A549 (cell line): Measurements from ENCODE around the gene LAGE3. TPM values are rescaled to one million over a fixed set of nuclear protein-coding genes. Genes with fewer than 3 reads are reported as not detected.

Source experiments
- ATAC-seq, 2 experiments: fragments of 200-7000 bp in 1 of 2; fragments of >200 bp in 1 of 2; cut with Nextera tagmentation in 1 of 2; cut with Tn5 transposase in 1 of 2; 3 replicates each; pipeline versions ENCODE4 v1.8.0 to v1.9.1; 2018 to 2020; ENCODE audit warnings: mild to moderate bottlenecking in 1 of 2, moderate library complexity in 1 of 2
- CTCF ChIA-PET: fragments of 300-600 bp; sonication (Branson Sonifier 250); formaldehyde crosslinking; extraction: SDS; loops from one replicate; lab custom pipeline; 2021; ENCODE audit warnings: antibody characterized with exemption, inconsistent platforms; lab: Yijun Ruan, JAX
- POLR2A ChIA-PET: fragments of 350-600 bp; formaldehyde crosslinking; extraction: SDS; loops from one replicate; lab custom pipeline; 2021; ENCODE audit warnings: antibody characterized with exemption, inconsistent platforms; lab: Yijun Ruan, JAX
- DNase-seq, 2 experiments: peaks; one replicate each; pipeline versions ENCODE4 v3.0.0 to v3.0.0-alpha.2; 2011 to 2016; ENCODE audit warnings: low read depth in 1 of 2, low spot score in 1 of 2
- FAIRE-seq: peaks from 2 replicates; lab custom pipeline; 2011; peaks lifted over from hg19 to GRCh38; lab: Jason Lieb, UNC
- H3K27ac ChIP-seq, 2 experiments: fragments of >200 bp; sonication (Bioruptor Twin); formaldehyde crosslinking; 3 replicates each; pipeline ENCODE4 v1.5.1; 2016 to 2017
- H3K4me1 ChIP-seq: fragments of >200 bp; sonication (Bioruptor Twin); formaldehyde crosslinking; 3 replicates; pipeline ENCODE4 v1.6.1; 2016
- H3K4me2 ChIP-seq: fragments of >200 bp; sonication (Bioruptor Twin); formaldehyde crosslinking; 3 replicates; pipeline ENCODE4 v1.6.1; 2016
- H3K4me3 ChIP-seq: fragments of >200 bp; sonication (Bioruptor Twin); formaldehyde crosslinking; 3 replicates; pipeline ENCODE4 v1.5.1; 2016
- H3K9me3 ChIP-seq: fragments of >200 bp; sonication (Bioruptor Twin); formaldehyde crosslinking; 3 replicates; pipeline ENCODE4 v1.6.1; 2016
- CEBPB ChIP-seq, 2 experiments: fragments of >200 bp in 1 of 2; sonication (Bioruptor Twin) in 1 of 2; formaldehyde crosslinking in 1 of 2; IDR thresholded peaks; 2 replicates each; pipeline ENCODE4 v1.6.1; 2012 to 2016
- EHMT2 ChIP-seq: fragments of 200-600 bp; sonication (generic); IDR thresholded peaks from 2 replicates; pipeline ENCODE4 v1.6.1; 2016; ENCODE audit warnings: antibody characterized with exemption, low read depth, mild to moderate bottlenecking, moderate library complexity
- ELK1 ChIP-seq: fragments of 150-350 bp; IDR thresholded peaks from 2 replicates; pipeline ENCODE4 v1.6.1; 2014; ENCODE audit warnings: low read depth, mild to moderate bottlenecking, low read length
- EP300 ChIP-seq, 2 experiments: fragments of >200 bp; sonication (Bioruptor Twin); formaldehyde crosslinking; IDR thresholded peaks; 2 replicates in 1 of 2; 3 replicates in 1 of 2; pipeline ENCODE4 v1.6.1; 2016 to 2017
- ESRRA ChIP-seq: fragments of 150-350 bp; IDR thresholded peaks from 2 replicates; pipeline ENCODE4 v1.6.1; 2014; ENCODE audit warnings: mild to moderate bottlenecking, low read length, borderline replicate concordance
- FOSB ChIP-seq: fragments of 250-450 bp; sonication (Bioruptor Pico); IDR thresholded peaks from 2 replicates; pipeline ENCODE4 v1.5.0; 2020; ENCODE audit warnings: mild to moderate bottlenecking, moderate library complexity
- FOXS1 ChIP-seq: fragments of 250-450 bp; sonication (Bioruptor Pico); IDR thresholded peaks from 2 replicates; pipeline ENCODE4 v1.5.0; 2020; ENCODE audit warnings: mild to moderate bottlenecking, moderate library complexity
- GATA3 ChIP-seq: IDR thresholded peaks from 2 replicates; pipeline ENCODE4 v1.6.1; 2012; ENCODE audit warnings: borderline replicate concordance
- HOXA7 ChIP-seq: fragments of 250-450 bp; sonication (Bioruptor Pico); IDR thresholded peaks from 2 replicates; pipeline ENCODE4 v1.5.0; 2020; ENCODE audit warnings: mild to moderate bottlenecking, moderate library complexity
- JUN ChIP-seq, 2 experiments: fragments of >200 bp; sonication (Bioruptor Twin); formaldehyde crosslinking; IDR thresholded peaks; 2 replicates in 1 of 2; 3 replicates in 1 of 2; pipeline ENCODE4 v1.6.1; 2016 to 2017
- JUNB ChIP-seq: fragments of >200 bp; sonication (Bioruptor Twin); formaldehyde crosslinking; IDR thresholded peaks from 2 replicates; pipeline ENCODE4 v1.6.1; 2016
- MAX ChIP-seq: IDR thresholded peaks from 2 replicates; pipeline ENCODE4 v1.6.1; 2012
- NPAS2 ChIP-seq: fragments of 250-450 bp; sonication (Bioruptor Pico); IDR thresholded peaks from 2 replicates; pipeline ENCODE4 v1.8.0; 2022; ENCODE audit warnings: mild to moderate bottlenecking, moderate library complexity, borderline replicate concordance
- PHF8 ChIP-seq: fragments of 200-600 bp; sonication (generic); IDR thresholded peaks from 2 replicates; pipeline ENCODE4 v1.6.1; 2016; ENCODE audit warnings: low read depth, mild to moderate bottlenecking, antibody characterized with exemption, moderate library complexity, borderline replicate concordance
- POLR2A ChIP-seq: IDR thresholded peaks from 2 replicates; pipeline ENCODE4 v1.6.1; 2012; ENCODE audit warnings: mild to moderate bottlenecking, low read length
- RAD21 ChIP-seq, 2 experiments: fragments of >200 bp in 1 of 2; sonication (Bioruptor Twin) in 1 of 2; formaldehyde crosslinking in 1 of 2; IDR thresholded peaks in 1 of 2; conservative IDR thresholded peaks in 1 of 2; 2 replicates in 1 of 2; 3 replicates in 1 of 2; pipeline ENCODE4 v1.6.1; 2012 to 2018; ENCODE audit warnings: inconsistent platforms in 1 of 2
- RFX5 ChIP-seq: fragments of 450-650 bp; IDR thresholded peaks from 2 replicates; pipeline ENCODE4 v1.7.1; 2014; ENCODE audit warnings: antibody characterized with exemption, mild to moderate bottlenecking, moderate library complexity
- RNF2 ChIP-seq: fragments of 200-600 bp; sonication (generic); IDR thresholded peaks from 2 replicates; pipeline ENCODE4 v1.6.1; 2016; ENCODE audit warnings: low read depth, mild to moderate bottlenecking, antibody characterized with exemption, moderate library complexity, borderline replicate concordance
- SMC3 ChIP-seq: fragments of >200 bp; sonication (Bioruptor Twin); formaldehyde crosslinking; IDR thresholded peaks from 3 replicates; pipeline ENCODE4 v1.6.1; 2018; ENCODE audit warnings: inconsistent platforms
- ZC3H11A ChIP-seq: fragments of 450-650 bp; IDR thresholded peaks from 2 replicates; pipeline ENCODE4 v1.6.1; 2014; ENCODE audit warnings: antibody characterized with exemption, mild to moderate bottlenecking
- WGBS: methylation state at CpG from one replicate; pipeline ENCODE4 v1.1.6; 2017; ENCODE audit errors: missing lambda C conversion rate; 5-methylcytosine and 5-hydroxymethylcytosine counted together
- polyA plus RNA-seq, 4 experiments: library from polyadenylated mRNA; depleted of rRNA in 3 of 4; stranded (reverse); fragments of >200 nt; fragmentation: RNase III in 1 of 4; extraction: RNeasy Plus Mini Kit Qiagen cat#74134 plus additional on column Dnase treatment in 1 of 4; gene quantifications; 2 replicates in 3 of 4; 3 replicates in 1 of 4; pipeline ENCODE4 v1.2.3, GENCODE V29; 2011 to 2017
- TF ChIP-seq, protein P1 (sequence below): fragments of >200 bp; sonication (Bioruptor Twin); formaldehyde crosslinking; IDR thresholded peaks from 3 replicates; pipeline ENCODE4 v1.6.1; 2016
- TF ChIP-seq, protein P2 (sequence below): fragments of 250-450 bp; sonication (Bioruptor Pico); IDR thresholded peaks from 2 replicates; pipeline ENCODE4 v1.5.0; 2020; ENCODE audit warnings: low read depth, mild to moderate bottlenecking, moderate library complexity
- TF ChIP-seq, protein P3 (sequence below): fragments of >200 bp; sonication (Bioruptor Twin); formaldehyde crosslinking; IDR thresholded peaks from 3 replicates; pipeline ENCODE4 v1.5.1; 2016

LAGE3 gene
- polyA plus RNA-seq, 2 of the 4 experiments (the other 2 are of a cell fraction): 20.6 to 49.7 TPM

GRCh38 chrX:154490414-154491083 lies 11.5 kb upstream of the LAGE3 start, which contains the start of gene SLC10A3:
SLC10A3 (minus strand) TSS chrX:154490629; CDS start chrX:154488940, 1,689 bp downstream.
- FAIRE-seq (peak; percentile 92), ATAC-seq (peak; percentile 85 to 94), DNase-seq (peak; percentile 89 to 95)
- H3K9me3 ChIP-seq: no peaks in the 10 kb centered on the region
- ChIA-PET POLR2A (interaction anchor here (0.6 to 2.6 kb wide), 12 partner anchors 9 to 93 kb away, joined by 3 to 8 read pairs (median 4); partner anchors contain the start of genes FAM3A, LAGE3, PLXNA3 and RPL10), CTCF (interaction anchor here (0.8 to 2.4 kb wide), 7 partner anchors 9 to 118 kb away, joined by 3 to 13 read pairs (median 4); no protein-coding TSS in a partner anchor)
- peak within 1 kb of the TSS; percentile 83 for H3K4me2 ChIP-seq
- 0% methylated on average over 3 of the region's 71 CpGs for WGBS
- H3K4me1 ChIP-seq: peaks cover 15% of the 10 kb centered on the region; the same call in 2 of the 3 replicates
- peak; percentile 73; the same call in 1 of the 2 replicates for TF ChIP-seq PHF8
- peak in 1 of 2 experiments; percentile 81; a peak in 2 of 5 replicates for TF ChIP-seq JUN (IDR thresholded peaks at IDR 0.05)
- TF ChIP-seq JUNB: no peak
- TF ChIP-seq POLR2A: peak; percentile 90
- TF ChIP-seq, protein P1, sequence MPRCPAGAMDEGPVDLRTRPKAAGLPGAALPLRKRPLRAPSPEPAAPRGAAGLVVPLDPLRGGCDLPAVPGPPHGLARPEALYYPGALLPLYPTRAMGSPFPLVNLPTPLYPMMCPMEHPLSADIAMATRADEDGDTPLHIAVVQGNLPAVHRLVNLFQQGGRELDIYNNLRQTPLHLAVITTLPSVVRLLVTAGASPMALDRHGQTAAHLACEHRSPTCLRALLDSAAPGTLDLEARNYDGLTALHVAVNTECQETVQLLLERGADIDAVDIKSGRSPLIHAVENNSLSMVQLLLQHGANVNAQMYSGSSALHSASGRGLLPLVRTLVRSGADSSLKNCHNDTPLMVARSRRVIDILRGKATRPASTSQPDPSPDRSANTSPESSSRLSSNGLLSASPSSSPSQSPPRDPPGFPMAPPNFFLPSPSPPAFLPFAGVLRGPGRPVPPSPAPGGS: peak; percentile 85
- TF ChIP-seq, protein P2, sequence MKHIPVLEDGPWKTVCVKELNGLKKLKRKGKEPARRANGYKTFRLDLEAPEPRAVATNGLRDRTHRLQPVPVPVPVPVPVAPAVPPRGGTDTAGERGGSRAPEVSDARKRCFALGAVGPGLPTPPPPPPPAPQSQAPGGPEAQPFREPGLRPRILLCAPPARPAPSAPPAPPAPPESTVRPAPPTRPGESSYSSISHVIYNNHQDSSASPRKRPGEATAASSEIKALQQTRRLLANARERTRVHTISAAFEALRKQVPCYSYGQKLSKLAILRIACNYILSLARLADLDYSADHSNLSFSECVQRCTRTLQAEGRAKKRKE (CRISPR knock-in tag): no peak
- peak in 1 of 2 experiments; percentile 32; a peak in 3 of 5 replicates for TF ChIP-seq RAD21 (conservative IDR thresholded peaks at IDR 0.05 in 1 of 2, IDR thresholded peaks at IDR 0.05 in 1 of 2)
- TF ChIP-seq MAX: peak; percentile 27; the same call in 1 of the 2 replicates
- peak within 1 kb of the TSS; percentile 88 to 96 for H3K27ac ChIP-seq
- peak within 1 kb of the TSS; percentile 74 for H3K4me3 ChIP-seq

GRCh38 chrX:154490021-154490413 lies 10.9 kb upstream of the LAGE3 start:
- WGBS: 4% methylated on average over 13 of the region's 19 CpGs
- Histone ChIP-seq H3K4me3 (peak overlapping the region; percentile 74), H3K4me2 (peak overlapping the region; percentile 80), H3K4me1 (peaks cover 21% of the 10 kb centered on the region; the same call in 2 of the 3 replicates), H3K27ac (peak overlapping the region; percentile 88 to 96), H3K9me3 (no peaks in the 10 kb centered on the region)
- POLR2A ChIA-PET: interaction anchor here (0.6 to 2.6 kb wide), 12 partner anchors 9 to 92 kb away, joined by 3 to 8 read pairs (median 4); partner anchors contain the start of genes FAM3A, LAGE3, PLXNA3 and RPL10
- DNase-seq (peak; percentile 22 to 31), ATAC-seq (peak; percentile 24 to 33), FAIRE-seq (no peak)
- CTCF ChIA-PET: interaction anchor here (0.8 to 2.4 kb wide), 8 partner anchors 9 to 117 kb away, joined by 3 to 13 read pairs (median 4); no protein-coding TSS in a partner anchor
- TF ChIP-seq, protein P3, sequence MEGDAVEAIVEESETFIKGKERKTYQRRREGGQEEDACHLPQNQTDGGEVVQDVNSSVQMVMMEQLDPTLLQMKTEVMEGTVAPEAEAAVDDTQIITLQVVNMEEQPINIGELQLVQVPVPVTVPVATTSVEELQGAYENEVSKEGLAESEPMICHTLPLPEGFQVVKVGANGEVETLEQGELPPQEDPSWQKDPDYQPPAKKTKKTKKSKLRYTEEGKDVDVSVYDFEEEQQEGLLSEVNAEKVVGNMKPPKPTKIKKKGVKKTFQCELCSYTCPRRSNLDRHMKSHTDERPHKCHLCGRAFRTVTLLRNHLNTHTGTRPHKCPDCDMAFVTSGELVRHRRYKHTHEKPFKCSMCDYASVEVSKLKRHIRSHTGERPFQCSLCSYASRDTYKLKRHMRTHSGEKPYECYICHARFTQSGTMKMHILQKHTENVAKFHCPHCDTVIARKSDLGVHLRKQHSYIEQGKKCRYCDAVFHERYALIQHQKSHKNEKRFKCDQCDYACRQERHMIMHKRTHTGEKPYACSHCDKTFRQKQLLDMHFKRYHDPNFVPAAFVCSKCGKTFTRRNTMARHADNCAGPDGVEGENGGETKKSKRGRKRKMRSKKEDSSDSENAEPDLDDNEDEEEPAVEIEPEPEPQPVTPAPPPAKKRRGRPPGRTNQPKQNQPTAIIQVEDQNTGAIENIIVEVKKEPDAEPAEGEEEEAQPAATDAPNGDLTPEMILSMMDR: no peak
- TF ChIP-seq HOXA7 (no peak), SMC3 (no peak), FOSB (CRISPR knock-in tag) (no peak), RAD21 (conservative IDR thresholded peaks at IDR 0.05 in 1 of 2, IDR thresholded peaks at IDR 0.05 in 1 of 2) (no peak)

- FAIRE-seq: no peak
- TF ChIP-seq ZC3H11A: no peak
- no peak for TF ChIP-seq ESRRA
- no peak for TF ChIP-seq EHMT2
- no peak for TF ChIP-seq RAD21 (conservative IDR thresholded peaks at IDR 0.05 in 1 of 2, IDR thresholded peaks at IDR 0.05 in 1 of 2)
- no peak for TF ChIP-seq RFX5
- TF ChIP-seq EP300 (IDR thresholded peaks at IDR 0.05): no peak
- TF ChIP-seq FOXS1 (CRISPR knock-in tag): no peak
- TF ChIP-seq, protein P3: no peak
- TF ChIP-seq GATA3: no peak
- TF ChIP-seq RNF2: no peak
- no peak for TF ChIP-seq NPAS2 (CRISPR knock-in tag)
- TF ChIP-seq ELK1: no peak
- TF ChIP-seq CEBPB (IDR thresholded peaks at IDR 0.05): no peak
- TF ChIP-seq, all 56 proteins: peak for 0
- Histone ChIP-seq H3K4me2 (peak overlapping the region; percentile 80), H3K27ac (peak overlapping the region in 1 of 2 experiments; percentile 8; a peak in 1 of 6 replicates), H3K4me1 (peaks cover 29% of the 10 kb centered on the region), H3K9me3 (no peaks in the 10 kb centered on the region), H3K4me3 (no peak overlapping the region; the same call in 2 of the 3 replicates)
- 92% methylated on average over 4 of the region's 4 CpGs for WGBS
- DNase-seq (no peak), ATAC-seq (no peak)
- POLR2A ChIA-PET: interaction anchor here (1.0 to 2.6 kb wide), 2 partner anchors 11 to 27 kb away, joined by 3 to 8 read pairs; partner anchors contain the start of genes FAM3A and LAGE3
- CTCF ChIA-PET: interaction anchor here (0.5 to 2.4 kb wide), 7 partner anchors 9 to 116 kb away, joined by 3 to 13 read pairs (median 4); no protein-coding TSS in a partner anchor
Observed at GRCh38 chrX:154489182-154489581, 10.1 kb upstream of the LAGE3 start.
